Neutrophil (primary cell): ENCODE results near the gene AGPS.

Experiments used
- H3K27ac ChIP-seq: fragments of 200-600 bp; sonication (generic); 2 replicates; pipeline ENCODE4 v1.5.1; 2016; ENCODE audit warnings: mild to moderate bottlenecking, moderate library complexity
- H3K27me3 ChIP-seq: fragments of 200-600 bp; sonication (generic); 2 replicates; pipeline ENCODE4 v1.6.0; 2016; ENCODE audit warnings: mild to moderate bottlenecking
- H3K36me3 ChIP-seq: fragments of 200-600 bp; sonication (generic); 2 replicates; pipeline ENCODE4 v1.5.1; 2017
- H3K4me1 ChIP-seq, 2 experiments: fragments of 200-600 bp in 1 of 2; sonication (generic) in 1 of 2; 1 replicate in 1 of 2; 2 replicates in 1 of 2; pipeline versions ENCODE4 v1.5.1 to v1.6.1; 2013 to 2016; ENCODE audit warnings: low read depth in 1 of 2, low read length in 1 of 2, mild to moderate bottlenecking in 1 of 2, moderate library complexity in 1 of 2; ENCODE audit not compliant: control insufficient read depth in 1 of 2, insufficient read depth in 1 of 2
- H3K4me3 ChIP-seq, 2 experiments: fragments of 200-600 bp in 1 of 2; sonication (generic) in 1 of 2; 1 replicate in 1 of 2; 2 replicates in 1 of 2; pipeline ENCODE4 v1.5.1; 2013 to 2016; ENCODE audit warnings: low read depth in 1 of 2, low read length in 1 of 2, mild to moderate bottlenecking in 1 of 2, moderate library complexity in 1 of 2
- H3K9me3 ChIP-seq: fragments of 200-600 bp; sonication (generic); 2 replicates; pipeline ENCODE4 v1.5.1; 2016
- TF ChIP-seq, protein P1 (sequence below): fragments of 200-600 bp; sonication (generic); IDR thresholded peaks from 2 replicates; pipeline ENCODE4 v1.5.1; 2016; ENCODE audit warnings: antibody characterized with exemption

AGPS gene

GRCh38 chr2:177397481-177398289 lies 5.1 kb downstream of the AGPS start:
- Histone ChIP-seq H3K4me3 (no peak overlapping the region), H3K27ac (peak overlapping the region; percentile 59), H3K36me3 (no peaks in the 10 kb centered on the region), H3K27me3 (no peaks in the 10 kb centered on the region), H3K4me1 (peaks cover 72 to 77% of the 10 kb centered on the region in 2 experiments), H3K9me3 (no peaks in the 10 kb centered on the region)
- TF ChIP-seq, protein P1, sequence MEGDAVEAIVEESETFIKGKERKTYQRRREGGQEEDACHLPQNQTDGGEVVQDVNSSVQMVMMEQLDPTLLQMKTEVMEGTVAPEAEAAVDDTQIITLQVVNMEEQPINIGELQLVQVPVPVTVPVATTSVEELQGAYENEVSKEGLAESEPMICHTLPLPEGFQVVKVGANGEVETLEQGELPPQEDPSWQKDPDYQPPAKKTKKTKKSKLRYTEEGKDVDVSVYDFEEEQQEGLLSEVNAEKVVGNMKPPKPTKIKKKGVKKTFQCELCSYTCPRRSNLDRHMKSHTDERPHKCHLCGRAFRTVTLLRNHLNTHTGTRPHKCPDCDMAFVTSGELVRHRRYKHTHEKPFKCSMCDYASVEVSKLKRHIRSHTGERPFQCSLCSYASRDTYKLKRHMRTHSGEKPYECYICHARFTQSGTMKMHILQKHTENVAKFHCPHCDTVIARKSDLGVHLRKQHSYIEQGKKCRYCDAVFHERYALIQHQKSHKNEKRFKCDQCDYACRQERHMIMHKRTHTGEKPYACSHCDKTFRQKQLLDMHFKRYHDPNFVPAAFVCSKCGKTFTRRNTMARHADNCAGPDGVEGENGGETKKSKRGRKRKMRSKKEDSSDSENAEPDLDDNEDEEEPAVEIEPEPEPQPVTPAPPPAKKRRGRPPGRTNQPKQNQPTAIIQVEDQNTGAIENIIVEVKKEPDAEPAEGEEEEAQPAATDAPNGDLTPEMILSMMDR: no peak

DNA sequence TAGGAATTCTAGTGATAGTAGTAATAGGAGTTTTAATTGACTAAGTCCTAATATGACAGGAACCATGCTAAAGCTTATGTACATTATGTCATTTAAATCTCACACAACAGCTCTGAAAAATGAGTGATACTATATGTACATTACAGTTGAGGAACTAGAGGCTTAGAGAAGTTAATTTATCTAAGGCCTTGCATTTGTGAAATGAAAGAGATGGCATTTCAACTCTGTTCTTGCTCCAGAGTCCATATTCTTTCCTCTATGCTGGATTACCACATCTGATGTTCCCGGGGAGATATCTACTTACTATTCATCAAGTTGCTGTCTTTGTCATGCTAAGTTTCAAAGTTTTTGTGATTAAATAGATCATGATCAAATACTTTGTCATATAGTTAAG lies 5.7 kb downstream of the AGPS start:
- Histone ChIP-seq H3K4me1 (peaks cover 67 to 76% of the 10 kb centered on the region in 2 experiments), H3K9me3 (no peaks in the 10 kb centered on the region), H3K36me3 (no peaks in the 10 kb centered on the region), H3K27ac (peak overlapping the region; percentile 59), H3K27me3 (no peaks in the 10 kb centered on the region), H3K4me3 (no peak overlapping the region)
- TF ChIP-seq, protein P1: no peak

DNA sequence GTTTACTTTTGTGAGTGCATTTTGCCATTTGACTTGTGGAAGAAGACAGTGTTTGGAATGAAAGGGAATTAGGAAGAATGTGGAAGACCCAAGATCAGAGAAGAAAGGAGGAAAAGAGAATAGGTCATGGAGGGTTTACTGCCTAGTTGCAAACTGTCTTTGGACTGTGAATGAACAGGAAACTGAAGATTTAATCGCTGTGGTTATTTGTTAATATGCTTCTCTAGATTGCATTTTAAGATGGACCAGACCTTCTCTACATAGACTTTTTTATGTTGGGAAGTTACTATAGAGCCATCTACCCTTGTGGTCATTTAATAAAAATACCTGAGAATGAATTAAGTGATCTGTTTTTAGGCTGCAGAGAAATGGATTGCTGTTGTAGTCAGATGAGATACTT lies 6.2 kb downstream of the AGPS start:
- TF ChIP-seq, protein P1: no peak
- H3K36me3 ChIP-seq: no peaks in the 10 kb centered on the region
- H3K4me3 ChIP-seq: no peak overlapping the region
- H3K4me1 ChIP-seq: peaks cover 62 to 76% of the 10 kb centered on the region in 2 experiments
- H3K27me3 ChIP-seq: no peaks in the 10 kb centered on the region
- no peaks in the 10 kb centered on the region for H3K9me3 ChIP-seq
- H3K27ac ChIP-seq: peak overlapping the region; percentile 59

DNA sequence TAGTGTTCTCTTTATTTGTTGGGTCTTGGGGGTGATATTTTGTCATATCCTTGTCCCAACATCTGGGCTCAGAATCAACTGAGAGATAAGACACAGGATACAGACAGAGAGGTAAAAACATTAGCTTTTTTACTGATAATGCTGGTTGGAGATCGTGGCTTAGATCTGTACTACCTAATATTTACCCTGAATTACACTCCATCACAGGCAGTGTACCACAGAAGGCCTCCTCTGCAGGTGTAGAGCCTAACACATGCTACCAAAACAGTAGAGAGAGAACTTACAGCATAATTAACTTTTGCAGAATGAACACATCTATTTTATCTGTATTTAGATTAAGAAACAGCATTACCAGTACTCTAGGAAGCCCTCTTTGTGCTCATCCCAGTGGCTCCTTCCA lies 6.8 kb downstream of the AGPS start:
- Histone ChIP-seq H3K9me3 (no peaks in the 10 kb centered on the region), H3K4me1 (peaks cover 60 to 75% of the 10 kb centered on the region in 2 experiments), H3K27ac (peak overlapping the region; percentile 59), H3K27me3 (no peaks in the 10 kb centered on the region), H3K4me3 (no peak overlapping the region), H3K36me3 (no peaks in the 10 kb centered on the region)
- TF ChIP-seq, protein P1: no peak

DNA sequence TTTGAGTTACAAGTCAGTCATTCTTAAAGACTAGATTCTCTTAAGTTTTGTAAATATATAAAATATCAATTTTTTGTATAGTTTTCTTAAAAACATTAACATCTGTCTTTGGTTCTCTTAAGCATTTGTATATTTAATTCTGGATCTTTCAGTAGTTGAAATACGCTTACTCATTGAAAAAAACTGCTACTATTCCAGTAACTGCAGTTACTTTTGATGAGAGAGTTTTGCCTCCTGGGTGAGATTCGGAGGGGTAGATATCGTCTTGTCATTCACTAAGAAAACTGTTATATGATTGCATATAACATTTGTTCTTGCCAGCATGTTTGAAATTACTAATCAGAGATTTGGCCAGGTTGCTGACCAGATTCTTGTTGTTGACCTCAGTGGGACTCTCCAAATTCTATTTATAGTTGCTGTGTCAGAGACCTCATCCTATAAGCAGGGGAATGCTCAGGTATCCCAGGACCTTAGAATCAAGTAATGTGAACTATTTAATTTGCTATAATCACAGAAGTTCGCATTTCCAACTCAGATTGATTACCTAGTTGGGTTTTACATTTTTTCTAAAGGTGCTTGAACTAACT lies 7.9 kb downstream of the AGPS start:
- H3K9me3 ChIP-seq: no peaks in the 10 kb centered on the region
- H3K4me1 ChIP-seq: peaks cover 60 to 75% of the 10 kb centered on the region in 2 experiments
- no peaks in the 10 kb centered on the region for H3K36me3 ChIP-seq
- no peaks in the 10 kb centered on the region for H3K27me3 ChIP-seq
- no peak overlapping the region for H3K4me3 ChIP-seq
- TF ChIP-seq, protein P1: no peak
- H3K27ac ChIP-seq: no peak overlapping the region
